HG02852 (cell line): ENCODE results near the gene CHD5.

Experiments
- ATAC-seq: cut with Tn5 transposase; IDR thresholded peaks from one replicate; pipeline ENCODE4 v1.9.1; 2021; ENCODE audit warnings: mild to moderate bottlenecking, moderate library complexity; ENCODE audit not compliant: unreplicated experiment

Gene CHD5

GRCh38 chr1:6117064-6117463 is 63.1 kb downstream of the CHD5 start:
- ATAC-seq = no peak

GRCh38 chr1:6116137-6116536 is 64.0 kb downstream of the CHD5 start:
- no peak for ATAC-seq

GRCh38 chr1:6113745-6114144 is 66.4 kb downstream of the CHD5 start:
- no peak for ATAC-seq

GRCh38 chr1:6113116-6113515 is 67.0 kb downstream of the CHD5 start:
- ATAC-seq = no peak

GRCh38 chr1:6112690-6113005 is 67.5 kb downstream of the CHD5 start:
- no peak for ATAC-seq

- no peak for ATAC-seq
Measured at GRCh38 chr1:6111991-6112689, 68.0 kb downstream of the CHD5 start.

- ATAC-seq = no peak
Measured at GRCh38 chr1:6111571-6111970, 68.5 kb downstream of the CHD5 start.

GRCh38 chr1:6110326-6110725 is 69.8 kb downstream of the CHD5 start:
- ATAC-seq = no peak

- ATAC-seq = no peak
Measured at GRCh38 chr1:6109688-6110087, 70.4 kb downstream of the CHD5 start.

- no peak for ATAC-seq
Measured at GRCh38 chr1:6108937-6109614, 71.0 kb downstream of the CHD5 start.

- ATAC-seq = no peak
Measured at GRCh38 chr1:6108476-6108875, 71.6 kb downstream of the CHD5 start.

GRCh38 chr1:6107409-6108356 is 72.4 kb downstream of the CHD5 start:
- ATAC-seq = no peak

- ATAC-seq = no peak
Measured at GRCh38 chr1:6106977-6107376, 73.1 kb downstream of the CHD5 start.

- ATAC-seq = no peak
Measured at GRCh38 chr1:6106321-6106731, 73.8 kb downstream of the CHD5 start.

- ATAC-seq = no peak
Measured at GRCh38 chr1:6105763-6106162, 74.4 kb downstream of the CHD5 start.

- ATAC-seq = no peak
Measured at GRCh38 chr1:6105218-6105679, 74.9 kb downstream of the CHD5 start.

GRCh38 chr1:6104631-6105030 is 75.5 kb downstream of the CHD5 start:
- no peak for ATAC-seq

GRCh38 chr1:6103854-6104530 is 76.1 kb downstream of the CHD5 start:
- ATAC-seq = no peak

- ATAC-seq = no peak
Measured at GRCh38 chr1:6103111-6103853, 76.8 kb downstream of the CHD5 start.

- ATAC-seq = no peak
Measured at GRCh38 chr1:6102532-6102845, 77.6 kb downstream of the CHD5 start.
